Naive thymus-derived CD4-positive, alpha-beta T cell (primary cell): ENCODE data around the gene PODXL. TPM values are rescaled to one million over a fixed set of nuclear protein-coding genes. Genes with fewer than 3 reads are reported as not detected.

Experiments used
- ATAC-seq: fragments of 150-1000 bp; cut with Tn5 transposase; 2 replicates; pipeline ENCODE4 v1.10.0; 2021; ENCODE audit warnings: mild to moderate bottlenecking, moderate library complexity
- CTCF ChIA-PET: fragments of 350-600 bp; sonication (Branson Sonifier 250); formaldehyde crosslinking; loops from one replicate; lab custom pipeline; 2021; ENCODE audit warnings: antibody characterized with exemption; lab: Charles Lee
- POLR2A ChIA-PET: fragments of 350-600 bp; sonication (Branson Sonifier 250); formaldehyde crosslinking; loops from one replicate; lab custom pipeline; 2021; ENCODE audit warnings: antibody characterized with exemption, inconsistent platforms; lab: Charles Lee
- DNase-seq, 9 donors: peaks; one replicate each; pipeline versions ENCODE4 v3.0.0 to v3.0.0-alpha.2; 2020 to 2022; ENCODE audit warnings: mixed read lengths in 1 of 9
- H3K27ac ChIP-seq: one replicate; pipeline ENCODE4 v1.7.0; 2013; ENCODE audit warnings: mild to moderate bottlenecking, low read depth, low read length, moderate library complexity
- H3K27me3 ChIP-seq, 2 donors: one replicate each; pipeline ENCODE4 v1.7.0; 2013; ENCODE audit warnings: low read length in 2 of 2, mild to moderate bottlenecking in 2 of 2, moderate library complexity in 2 of 2; ENCODE audit not compliant: control insufficient read depth in 2 of 2, insufficient read depth in 2 of 2
- H3K36me3 ChIP-seq, 3 experiments: 1 replicate in 2 of 3; 2 replicates in 1 of 3; pipeline ENCODE4 v1.7.0; 2013; ENCODE audit warnings: low read length in 3 of 3, mild to moderate bottlenecking in 3 of 3, moderate library complexity in 1 of 3; ENCODE audit not compliant: insufficient read depth in 3 of 3, control insufficient read depth in 2 of 3
- H3K4me1 ChIP-seq, 2 donors: one replicate each; pipeline ENCODE4 v1.7.0; 2013; ENCODE audit warnings: low read length in 2 of 2, mild to moderate bottlenecking in 2 of 2, moderate library complexity in 1 of 2; ENCODE audit not compliant: control insufficient read depth in 2 of 2, insufficient read depth in 2 of 2
- H3K4me3 ChIP-seq: 2 replicates; pipeline ENCODE4 v1.7.0; 2013; ENCODE audit warnings: mild to moderate bottlenecking, low read length
- H3K9me3 ChIP-seq, 3 experiments: 1 replicate in 2 of 3; 2 replicates in 1 of 3; pipeline ENCODE4 v1.7.0; 2013; ENCODE audit warnings: low read length in 3 of 3; ENCODE audit not compliant: control insufficient read depth in 2 of 3
- H3K27ac Mint-ChIP-seq, 9 donors: one replicate each; pipeline ENCODE4 v1.8.0; 2020 to 2022; ENCODE audit warnings: mixed read lengths in 9 of 9, mild to moderate bottlenecking in 8 of 9, moderate library complexity in 5 of 9, inconsistent platforms in 2 of 9
- H3K27me3 Mint-ChIP-seq, 5 donors: one replicate each; pipeline ENCODE4 v1.8.0; 2021 to 2022; ENCODE audit warnings: mixed read lengths in 5 of 5, mild to moderate bottlenecking in 1 of 5
- H3K36me3 Mint-ChIP-seq, 5 donors: one replicate each; pipeline ENCODE4 v1.8.0; 2020 to 2022; ENCODE audit warnings: mixed read lengths in 5 of 5, mild to moderate bottlenecking in 3 of 5, inconsistent platforms in 1 of 5
- H3K4me1 Mint-ChIP-seq, 7 donors: one replicate each; pipeline ENCODE4 v1.8.0; 2020 to 2022; ENCODE audit warnings: mixed read lengths in 7 of 7, mild to moderate bottlenecking in 3 of 7, inconsistent platforms in 1 of 7
- H3K4me3 Mint-ChIP-seq, 10 donors: one replicate each; pipeline ENCODE4 v1.8.0; 2020 to 2022; ENCODE audit warnings: mild to moderate bottlenecking in 10 of 10, mixed read lengths in 10 of 10, moderate library complexity in 6 of 10, inconsistent platforms in 2 of 10
- H3K9me3 Mint-ChIP-seq, 11 donors: one replicate each; pipeline ENCODE4 v1.8.0; 2020 to 2022; ENCODE audit warnings: mixed read lengths in 11 of 11, mild to moderate bottlenecking in 4 of 11, inconsistent platforms in 1 of 11, moderate library complexity in 1 of 11
- intact Hi-C, 2 donors: fragments of 100-400 bp; cut with micrococcal nuclease; formaldehyde crosslinking; loops; one replicate each; pipeline ENCODE4 v1.15.1; 2023
- polyA plus RNA-seq, 2 donors: library from polyadenylated mRNA; unstranded; fragments of 300-500 nt; fragmentation: Illumina TruSeq; gene quantifications; one replicate each; pipeline ENCODE4 v1.2.3, GENCODE V29; 2021
- total RNA-seq, 6 experiments: library from RNA in 5 of 6; stranded (reverse) in 5 of 6; gene quantifications; 1 replicate in 5 of 6; 2 replicates in 1 of 6; pipeline ENCODE4 v1.2.3 and lab custom pipeline; 2021 to 2026

PODXL gene
- total and polyA plus RNA-seq, 7 experiments from 2014 or later = 0.05 to 1.4 (median 0.32) TPM

DNA sequence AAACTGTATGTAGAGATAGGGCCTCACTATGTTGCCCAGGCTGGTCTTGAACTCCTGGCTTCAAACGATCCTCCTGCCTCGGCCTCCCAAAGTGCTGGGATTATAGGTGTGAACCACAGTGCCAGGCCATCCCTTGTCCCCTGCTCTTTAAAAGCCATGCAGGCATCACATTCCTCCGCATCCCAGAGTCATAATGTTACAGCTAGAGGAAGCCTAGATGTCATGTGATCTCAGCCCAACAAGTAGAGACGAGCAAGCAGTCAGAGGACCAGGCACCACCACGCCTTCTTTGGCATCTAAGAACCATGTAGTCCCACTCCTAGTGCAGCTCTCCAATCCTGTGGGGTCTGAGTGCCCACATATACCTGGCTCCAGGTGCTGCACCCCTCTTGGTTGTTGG is 13.1 kb downstream of the PODXL start:
- Histone ChIP-seq H3K27ac (no peak overlapping the region), H3K4me1 (no peaks in the 10 kb centered on the region), H3K36me3 (no peaks in the 10 kb centered on the region), H3K4me3 (no peak overlapping the region), H3K9me3 (no peaks in the 10 kb centered on the region), H3K27me3 (no peaks in the 10 kb centered on the region)
- intact Hi-C loops = no loop called here
- no peak overlapping the region for H3K4me3 Mint-ChIP-seq
- DNase-seq = no peak
- POLR2A ChIA-PET = no interaction called here
- no peaks in the 10 kb centered on the region for H3K9me3 Mint-ChIP-seq
- H3K4me1 Mint-ChIP-seq = peaks cover 0 to 15% (median 0%) of the 10 kb centered on the region in 7 donors
- no peak for ATAC-seq
- CTCF ChIA-PET = no interaction called here
- no peak overlapping the region for H3K27ac Mint-ChIP-seq
- no peaks in the 10 kb centered on the region for H3K27me3 Mint-ChIP-seq
- H3K36me3 Mint-ChIP-seq = no peaks in the 10 kb centered on the region

DNA sequence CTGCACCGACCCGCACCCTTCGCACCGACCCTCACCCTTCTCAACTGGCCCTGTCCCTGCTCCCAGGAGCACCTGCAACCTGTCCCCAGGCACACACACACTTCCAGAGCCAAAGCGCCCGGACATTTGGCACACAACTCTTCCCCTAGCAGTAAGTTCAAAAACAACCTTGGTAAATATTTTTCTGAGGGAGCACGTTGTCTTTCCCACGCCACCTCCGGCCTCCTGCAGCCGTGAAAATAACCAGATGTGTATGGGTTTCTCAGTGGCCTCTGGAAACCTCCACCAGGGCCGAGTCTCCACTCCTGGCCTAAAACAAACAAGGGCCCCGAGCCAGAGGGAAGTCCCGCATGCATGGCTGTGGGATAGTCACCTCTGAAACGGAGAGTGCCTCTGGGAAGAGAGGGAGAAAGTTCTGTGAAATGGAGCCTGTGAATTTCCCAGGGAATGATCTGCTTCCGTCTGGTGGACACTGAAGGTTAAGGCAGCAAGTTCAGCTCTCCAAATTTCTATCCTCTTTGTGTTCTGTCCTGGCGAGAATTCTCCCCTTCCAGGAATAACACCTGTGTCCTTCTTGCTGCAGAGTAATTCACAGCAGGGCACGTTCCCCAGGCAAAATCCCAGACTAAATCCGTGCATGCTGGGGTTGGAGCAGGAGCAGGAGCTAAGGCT is 15.8 kb downstream of the PODXL start:
- Mint-ChIP-seq H3K9me3 (no peaks in the 10 kb centered on the region), H3K36me3 (no peaks in the 10 kb centered on the region), H3K4me1 (peaks cover 0 to 9% (median 0%) of the 10 kb centered on the region in 7 donors), H3K4me3 (no peak overlapping the region), H3K27me3 (no peaks in the 10 kb centered on the region), H3K27ac (no peak overlapping the region)
- ChIA-PET CTCF (no interaction called here), POLR2A (no interaction called here)
- no peak for ATAC-seq
- intact Hi-C loops = no loop called here
- no peak for DNase-seq
- Histone ChIP-seq H3K36me3 (no peaks in the 10 kb centered on the region), H3K27ac (no peak overlapping the region), H3K4me3 (no peak overlapping the region), H3K4me1 (no peaks in the 10 kb centered on the region), H3K9me3 (no peaks in the 10 kb centered on the region), H3K27me3 (no peaks in the 10 kb centered on the region)

DNA sequence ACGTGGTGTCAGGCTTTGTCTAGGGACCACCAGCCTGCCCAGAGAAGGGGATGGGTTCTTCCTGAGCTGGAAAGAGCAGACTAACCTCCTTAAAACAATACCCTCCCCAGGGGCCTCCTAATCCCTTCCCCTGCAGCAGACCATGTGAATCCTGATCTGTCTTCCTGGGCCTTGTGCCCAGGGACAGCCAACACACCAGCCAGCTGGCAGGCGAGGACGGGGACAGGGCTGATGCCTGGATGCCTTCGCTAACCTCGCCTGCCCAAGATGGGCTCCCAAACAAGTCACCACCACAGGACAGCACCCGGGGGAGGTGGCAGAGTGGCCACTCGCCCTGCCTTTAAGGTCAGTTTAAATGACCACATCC is 17.6 kb downstream of the PODXL start:
- Mint-ChIP-seq H3K9me3 (no peaks in the 10 kb centered on the region), H3K27ac (no peak overlapping the region), H3K27me3 (no peaks in the 10 kb centered on the region), H3K4me3 (no peak overlapping the region), H3K36me3 (no peaks in the 10 kb centered on the region), H3K4me1 (no peaks in the 10 kb centered on the region)
- Histone ChIP-seq H3K36me3 (no peaks in the 10 kb centered on the region), H3K4me3 (no peak overlapping the region), H3K27me3 (no peaks in the 10 kb centered on the region), H3K27ac (no peak overlapping the region), H3K9me3 (no peaks in the 10 kb centered on the region), H3K4me1 (no peaks in the 10 kb centered on the region)
- intact Hi-C loops = no loop called here
- ChIA-PET CTCF (no interaction called here), POLR2A (no interaction called here)
- ATAC-seq = no peak
- no peak for DNase-seq

DNA sequence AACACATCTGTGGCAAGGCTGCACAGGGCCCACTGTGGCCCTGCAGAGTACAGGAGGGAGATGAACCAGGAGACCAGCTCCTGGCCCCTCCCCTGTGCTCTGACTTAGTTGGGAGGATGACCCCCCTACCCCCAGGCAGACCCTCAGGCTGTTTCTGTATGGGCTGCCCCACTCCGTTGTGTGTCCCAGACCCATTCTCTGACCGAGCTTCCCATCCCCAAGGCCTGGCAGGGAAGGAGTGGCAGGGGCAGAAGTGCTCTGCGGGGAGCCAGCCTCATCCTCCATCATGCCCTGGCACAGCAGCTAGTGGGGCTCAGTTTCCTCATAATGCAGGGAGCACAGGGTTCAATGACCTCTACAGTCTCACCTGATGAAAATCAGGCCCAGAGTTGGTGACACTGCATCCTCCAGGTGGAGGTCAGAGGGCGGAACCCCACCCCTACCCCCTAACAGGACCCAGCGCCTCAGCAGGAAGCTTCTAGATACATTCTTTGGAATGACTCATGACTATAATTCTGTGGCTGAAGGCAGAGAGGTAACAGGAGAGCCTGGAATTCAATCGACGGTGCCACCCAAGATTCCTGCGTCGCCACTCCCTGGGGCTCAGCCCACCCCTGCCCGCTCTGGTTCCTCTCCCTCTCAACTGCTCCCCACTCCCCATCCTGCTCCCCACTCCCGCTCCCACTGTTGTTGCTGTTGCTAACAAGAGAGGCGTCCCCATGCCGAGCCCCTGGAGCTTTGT is 18.2 kb downstream of the PODXL start:
- intact Hi-C loops = no loop called here
- Histone ChIP-seq H3K4me1 (no peaks in the 10 kb centered on the region), H3K27ac (no peak overlapping the region), H3K4me3 (no peak overlapping the region), H3K27me3 (no peaks in the 10 kb centered on the region), H3K36me3 (no peaks in the 10 kb centered on the region), H3K9me3 (no peaks in the 10 kb centered on the region)
- H3K4me3 Mint-ChIP-seq = no peak overlapping the region
- ChIA-PET CTCF (interaction anchor here (0.8 kb wide), 1 partner anchor 17 kb away, joined by 4 read pairs; no protein-coding TSS in a partner anchor), POLR2A (no interaction called here)
- ATAC-seq (no peak), DNase-seq (no peak)
- no peak overlapping the region for H3K27ac Mint-ChIP-seq
- no peaks in the 10 kb centered on the region for H3K4me1 Mint-ChIP-seq
- H3K36me3 Mint-ChIP-seq = no peaks in the 10 kb centered on the region
- H3K27me3 Mint-ChIP-seq = no peaks in the 10 kb centered on the region
- no peaks in the 10 kb centered on the region for H3K9me3 Mint-ChIP-seq

DNA sequence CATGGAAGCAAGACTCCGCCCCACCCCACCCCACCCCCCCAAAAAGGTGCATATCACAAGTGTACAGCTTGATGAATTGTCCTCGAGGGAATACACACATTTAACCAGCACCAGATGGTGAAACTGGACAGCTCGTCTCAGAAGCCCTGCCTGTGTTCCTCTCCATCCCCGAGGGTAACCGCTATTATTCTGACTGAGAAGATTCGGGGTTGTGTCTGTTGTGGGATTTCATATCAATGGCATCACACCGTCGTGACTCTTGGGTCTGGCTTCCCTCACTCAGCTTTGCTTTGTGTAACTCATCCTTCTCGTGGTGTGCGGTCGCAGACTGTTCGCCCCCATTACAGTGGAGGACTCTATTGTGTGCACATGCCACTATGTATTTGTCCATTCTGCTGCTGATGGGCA is 18.9 kb downstream of the PODXL start:
- ChIA-PET POLR2A (no interaction called here), CTCF (interaction anchor here (0.8 kb wide), 1 partner anchor 16 kb away, joined by 4 read pairs; no protein-coding TSS in a partner anchor)
- Mint-ChIP-seq H3K36me3 (no peaks in the 10 kb centered on the region), H3K27ac (no peak overlapping the region), H3K27me3 (no peaks in the 10 kb centered on the region), H3K9me3 (no peaks in the 10 kb centered on the region), H3K4me1 (no peaks in the 10 kb centered on the region), H3K4me3 (no peak overlapping the region)
- DNase-seq (no peak), ATAC-seq (no peak)
- H3K4me3 ChIP-seq = no peak overlapping the region
- H3K4me1 ChIP-seq = no peaks in the 10 kb centered on the region
- intact Hi-C loops = no loop called here
- no peaks in the 10 kb centered on the region for H3K36me3 ChIP-seq
- no peak overlapping the region for H3K27ac ChIP-seq
- H3K27me3 ChIP-seq = no peaks in the 10 kb centered on the region
- H3K9me3 ChIP-seq = no peaks in the 10 kb centered on the region

DNA sequence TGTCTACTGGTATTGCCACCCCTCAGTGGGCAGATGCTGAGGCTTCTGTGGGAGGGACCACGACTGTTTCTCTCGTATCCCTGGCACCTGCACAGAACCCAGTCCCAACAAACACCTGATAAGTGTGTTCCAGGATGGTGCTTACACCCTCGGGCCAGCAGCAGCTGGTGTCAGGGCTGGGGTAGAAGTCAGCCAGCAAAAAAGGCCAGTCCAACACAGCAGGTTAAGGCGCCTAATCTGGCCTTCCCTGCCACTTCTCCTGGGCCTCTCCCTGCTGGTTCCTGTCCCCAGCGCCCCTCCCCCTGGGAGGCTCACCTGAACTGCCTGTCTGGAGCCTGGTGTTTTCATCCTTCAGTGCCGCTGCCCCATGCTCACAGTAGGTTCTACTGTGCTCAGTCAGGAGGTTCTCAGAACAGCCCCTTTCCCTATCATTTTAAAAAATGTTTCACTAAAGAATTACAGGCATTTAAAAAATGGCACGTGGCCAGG is 20.0 kb downstream of the PODXL start:
- H3K27me3 ChIP-seq = no peaks in the 10 kb centered on the region
- DNase-seq = no peak
- POLR2A ChIA-PET = no interaction called here
- Mint-ChIP-seq H3K4me1 (no peaks in the 10 kb centered on the region), H3K9me3 (no peaks in the 10 kb centered on the region), H3K27me3 (no peaks in the 10 kb centered on the region), H3K36me3 (peaks cover 0 to 1% (median 0%) of the 10 kb centered on the region in 5 donors), H3K4me3 (no peak overlapping the region), H3K27ac (no peak overlapping the region)
- CTCF ChIA-PET = interaction anchor here (0.5 kb wide), 1 partner anchor 1326 kb away, joined by 4 read pairs; no protein-coding TSS in a partner anchor
- intact Hi-C loops = no loop called here
- H3K4me3 ChIP-seq = no peak overlapping the region
- H3K27ac ChIP-seq = no peak overlapping the region
- no peak for ATAC-seq
- no peaks in the 10 kb centered on the region for H3K9me3 ChIP-seq
- H3K36me3 ChIP-seq = no peaks in the 10 kb centered on the region
- no peaks in the 10 kb centered on the region for H3K4me1 ChIP-seq
